Activated CD8-positive, alpha-beta memory T cell treated with anti-CD3 and anti-CD28 coated beads, Interleukin-2, amount 10 ng/mL, durations not matched to agents 7 days and 5 days (primary cell): ENCODE results near the gene SLC13A1. TPM values are rescaled to one million over a fixed set of nuclear protein-coding genes. Genes with fewer than 3 reads are reported as not detected.
"Not testable (repeated sequence)": the region's sequence is repeated elsewhere in the genome, so short reads cannot be mapped to it uniquely, and the experiment has no call there.

Experiments used
- ATAC-seq: fragments of 150-1000 bp; cut with Tn5 transposase; one replicate; pipeline ENCODE4 v1.10.0; 2021; ENCODE audit warnings: moderate library complexity
- CTCF ChIA-PET: fragments of 350-600 bp; sonication (Branson Sonifier 250); formaldehyde crosslinking; loops from one replicate; lab custom pipeline; 2021; ENCODE audit warnings: antibody characterized with exemption; lab: Charles Lee
- DNase-seq: peaks from one replicate; pipeline ENCODE4 v3.0.0-alpha.2; 2020
- H3K27ac Mint-ChIP-seq: one replicate; pipeline ENCODE4 v1.8.0; 2021; ENCODE audit warnings: mild to moderate bottlenecking, mixed read lengths
- H3K27me3 Mint-ChIP-seq: one replicate; pipeline ENCODE4 v1.8.0; 2021; ENCODE audit warnings: mixed read lengths
- H3K36me3 Mint-ChIP-seq: one replicate; pipeline ENCODE4 v1.8.0; 2021; ENCODE audit warnings: mild to moderate bottlenecking, mixed read lengths
- H3K4me1 Mint-ChIP-seq: one replicate; pipeline ENCODE4 v1.8.0; 2021; ENCODE audit warnings: mixed read lengths
- H3K4me3 Mint-ChIP-seq: one replicate; pipeline ENCODE4 v1.8.0; 2021; ENCODE audit warnings: mild to moderate bottlenecking, moderate library complexity, mixed read lengths
- H3K9me3 Mint-ChIP-seq: one replicate; pipeline ENCODE4 v1.8.0; 2022; ENCODE audit warnings: low read depth, mixed read lengths
- total RNA-seq, 2 experiments: library from RNA; stranded (reverse); gene quantifications; one replicate each; pipeline ENCODE4 v1.2.3, GENCODE V29; 2021

The SLC13A1 gene
- total RNA-seq, 2 experiments from 2014 or later = not detected

- DNase-seq = not testable (repeated sequence)
Observed at GRCh38 chr7:123086910-123087309, 112.9 kb downstream of the SLC13A1 start.

GRCh38 chr7:123084861-123085260, 114.9 kb downstream of the SLC13A1 start:
- H3K4me3 Mint-ChIP-seq, ATAC-seq, H3K9me3 Mint-ChIP-seq, H3K36me3 Mint-ChIP-seq, H3K27me3 Mint-ChIP-seq, DNase-seq, CTCF ChIA-PET, H3K4me1 Mint-ChIP-seq, H3K27ac Mint-ChIP-seq: not testable (repeated sequence)

More at GRCh38 chr7:123086910-123087309, 112.9 kb downstream of the SLC13A1 start:
- H3K27ac Mint-ChIP-seq, H3K9me3 Mint-ChIP-seq, H3K36me3 Mint-ChIP-seq, H3K4me3 Mint-ChIP-seq, ATAC-seq, H3K27me3 Mint-ChIP-seq, CTCF ChIA-PET, H3K4me1 Mint-ChIP-seq: not testable (repeated sequence)

- peaks cover 2% of the 10 kb centered on the region for H3K9me3 Mint-ChIP-seq
- ATAC-seq = no peak
Observed at GRCh38 chr7:123079021-123079420, 120.7 kb downstream of the SLC13A1 start.

GRCh38 chr7:123075838-123076467, 123.8 kb downstream of the SLC13A1 start:
- no peaks in the 10 kb centered on the region for H3K9me3 Mint-ChIP-seq
- H3K4me1 Mint-ChIP-seq = no peaks in the 10 kb centered on the region
- DNase-seq = no peak
- no peak for ATAC-seq
- no peaks in the 10 kb centered on the region for H3K27me3 Mint-ChIP-seq
- CTCF ChIA-PET = no interaction called here
- H3K4me3 Mint-ChIP-seq = no peak overlapping the region
- no peak overlapping the region for H3K27ac Mint-ChIP-seq
- no peaks in the 10 kb centered on the region for H3K36me3 Mint-ChIP-seq

More at GRCh38 chr7:123079021-123079420, 120.7 kb downstream of the SLC13A1 start:
- no peaks in the 10 kb centered on the region for H3K4me1 Mint-ChIP-seq
- CTCF ChIA-PET = no interaction called here
- DNase-seq = no peak
- no peaks in the 10 kb centered on the region for H3K27me3 Mint-ChIP-seq
- H3K36me3 Mint-ChIP-seq = no peaks in the 10 kb centered on the region
- no peak overlapping the region for H3K27ac Mint-ChIP-seq
- no peak overlapping the region for H3K4me3 Mint-ChIP-seq

GRCh38 chr7:123070702-123071286, 129.0 kb downstream of the SLC13A1 start:
- no peak for ATAC-seq

GRCh38 chr7:123067814-123068213, 132.0 kb downstream of the SLC13A1 start:
- Mint-ChIP-seq H3K9me3 (peaks cover 2% of the 10 kb centered on the region), H3K4me3 (no peak overlapping the region), H3K27me3 (no peaks in the 10 kb centered on the region), H3K36me3 (no peaks in the 10 kb centered on the region), H3K27ac (no peak overlapping the region), H3K4me1 (no peaks in the 10 kb centered on the region)
- no peak for ATAC-seq
- CTCF ChIA-PET = no interaction called here
- no peak for DNase-seq

More at GRCh38 chr7:123070702-123071286, 129.0 kb downstream of the SLC13A1 start:
- H3K9me3 Mint-ChIP-seq = peaks cover 2% of the 10 kb centered on the region
- CTCF ChIA-PET = no interaction called here
- no peaks in the 10 kb centered on the region for H3K27me3 Mint-ChIP-seq
- no peak overlapping the region for H3K27ac Mint-ChIP-seq
- no peaks in the 10 kb centered on the region for H3K4me1 Mint-ChIP-seq
- no peaks in the 10 kb centered on the region for H3K36me3 Mint-ChIP-seq
- no peak for DNase-seq
- no peak overlapping the region for H3K4me3 Mint-ChIP-seq

Other genes with a start within 250 kb of the SLC13A1 start
- not detected for gene TAS2R16, start 204.3 kb downstream of the SLC13A1 start, total RNA-seq